Measurements from ENCODE around the gene ARHGAP25. TPM values are rescaled to one million over a fixed set of nuclear protein-coding genes. Genes with fewer than 3 reads are reported as not detected.

ARHGAP25 gene
- total RNA-seq, 1 donor: under 0.01 TPM

DNA sequence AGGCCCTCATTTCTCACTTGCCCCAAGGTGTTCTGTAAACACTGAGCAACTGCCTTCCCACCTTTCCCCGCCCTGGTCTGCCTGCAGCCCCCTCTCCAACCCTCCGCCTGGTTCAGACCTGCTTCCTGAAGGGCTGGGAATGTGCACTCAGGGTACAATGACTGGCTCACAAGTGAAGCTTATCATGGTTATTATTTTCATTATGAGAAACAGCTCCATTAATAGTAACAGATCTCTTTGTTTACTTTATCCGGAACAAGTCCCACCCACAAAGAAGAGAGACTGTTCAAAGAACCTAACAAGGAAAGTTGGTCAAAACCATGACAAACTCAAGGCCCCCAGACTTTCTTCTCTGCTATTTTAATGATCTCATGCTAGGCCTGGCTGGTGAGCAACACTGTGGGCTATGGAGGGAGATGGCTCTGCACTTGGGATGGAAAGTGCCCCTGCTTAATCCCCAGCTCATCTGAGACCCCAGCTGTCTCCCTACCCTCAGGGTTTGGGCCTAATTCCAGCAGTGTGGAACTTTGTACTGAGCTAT lies 36.7 kb downstream of the ARHGAP25 start:
- H3K9me3 ChIP-seq (ENCODE audit: low read depth, low read length): no peaks in the 10 kb centered on the region
- TF ChIP-seq, protein P1, sequence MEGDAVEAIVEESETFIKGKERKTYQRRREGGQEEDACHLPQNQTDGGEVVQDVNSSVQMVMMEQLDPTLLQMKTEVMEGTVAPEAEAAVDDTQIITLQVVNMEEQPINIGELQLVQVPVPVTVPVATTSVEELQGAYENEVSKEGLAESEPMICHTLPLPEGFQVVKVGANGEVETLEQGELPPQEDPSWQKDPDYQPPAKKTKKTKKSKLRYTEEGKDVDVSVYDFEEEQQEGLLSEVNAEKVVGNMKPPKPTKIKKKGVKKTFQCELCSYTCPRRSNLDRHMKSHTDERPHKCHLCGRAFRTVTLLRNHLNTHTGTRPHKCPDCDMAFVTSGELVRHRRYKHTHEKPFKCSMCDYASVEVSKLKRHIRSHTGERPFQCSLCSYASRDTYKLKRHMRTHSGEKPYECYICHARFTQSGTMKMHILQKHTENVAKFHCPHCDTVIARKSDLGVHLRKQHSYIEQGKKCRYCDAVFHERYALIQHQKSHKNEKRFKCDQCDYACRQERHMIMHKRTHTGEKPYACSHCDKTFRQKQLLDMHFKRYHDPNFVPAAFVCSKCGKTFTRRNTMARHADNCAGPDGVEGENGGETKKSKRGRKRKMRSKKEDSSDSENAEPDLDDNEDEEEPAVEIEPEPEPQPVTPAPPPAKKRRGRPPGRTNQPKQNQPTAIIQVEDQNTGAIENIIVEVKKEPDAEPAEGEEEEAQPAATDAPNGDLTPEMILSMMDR (IDR thresholded peaks at IDR 0.05; ENCODE audit: extremely low read depth, low read depth, low read length): no peak
- no peaks in the 10 kb centered on the region for H3K4me1 ChIP-seq (ENCODE audit: insufficient read depth, low read length)
- DNase-seq (ENCODE audit: insufficient read length, low spot score, missing footprints): no peak
- no peaks in the 10 kb centered on the region for H4K20me1 ChIP-seq (ENCODE audit: insufficient read depth, low read length)
- H2AFZ ChIP-seq (ENCODE audit: low read length): no peak overlapping the region
- no peak overlapping the region for H3K4me2 ChIP-seq (ENCODE audit: insufficient read depth, low read length)
- H3K36me3 ChIP-seq (ENCODE audit: insufficient read depth, low read length): no peaks in the 10 kb centered on the region
- H3K4me3 ChIP-seq (ENCODE audit: insufficient read depth, low read length): no peak overlapping the region
- no peak overlapping the region for H3K27ac ChIP-seq (ENCODE audit: low read depth, low read length)
- peaks cover 6% of the 10 kb centered on the region for H3K27me3 ChIP-seq (ENCODE audit: insufficient read depth, low read length)
- no peaks in the 10 kb centered on the region for H3K79me2 ChIP-seq (ENCODE audit: insufficient read depth, low read length)

DNA sequence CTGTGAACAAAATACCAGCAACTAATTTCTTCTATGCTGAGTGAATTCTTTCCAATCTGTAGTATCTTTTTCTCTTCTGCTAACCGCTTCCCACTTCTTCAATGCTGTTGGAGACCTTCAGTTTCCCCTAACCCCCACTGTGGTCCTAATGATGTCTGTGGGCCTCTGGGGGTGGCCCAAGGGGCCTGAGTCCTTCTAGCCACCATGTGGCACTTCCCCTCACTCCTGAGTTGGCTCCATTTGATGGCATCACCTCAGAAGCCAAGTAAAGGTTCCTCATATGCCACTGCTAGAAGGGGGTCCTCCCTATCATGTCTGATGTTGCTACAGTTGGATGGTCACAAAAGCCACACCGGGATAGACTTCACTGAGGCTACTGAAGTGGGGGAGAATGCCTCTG lies 37.5 kb downstream of the ARHGAP25 start:
- no peak for DNase-seq (ENCODE audit: insufficient read length, low spot score, missing footprints)
- Histone ChIP-seq H3K36me3 (ENCODE audit: insufficient read depth, low read length) (no peaks in the 10 kb centered on the region), H3K79me2 (ENCODE audit: insufficient read depth, low read length) (no peaks in the 10 kb centered on the region), H3K4me1 (ENCODE audit: insufficient read depth, low read length) (no peaks in the 10 kb centered on the region), H3K9me3 (ENCODE audit: low read depth, low read length) (no peaks in the 10 kb centered on the region), H3K27me3 (ENCODE audit: insufficient read depth, low read length) (peaks cover 9% of the 10 kb centered on the region), H4K20me1 (ENCODE audit: insufficient read depth, low read length) (no peaks in the 10 kb centered on the region), H3K4me3 (ENCODE audit: insufficient read depth, low read length) (no peak overlapping the region), H3K27ac (ENCODE audit: low read depth, low read length) (no peak overlapping the region), H3K4me2 (ENCODE audit: insufficient read depth, low read length) (no peak overlapping the region), H2AFZ (ENCODE audit: low read length) (no peak overlapping the region)
- TF ChIP-seq, protein P1 (IDR thresholded peaks at IDR 0.05; ENCODE audit: extremely low read depth, low read depth, low read length): no peak

DNA sequence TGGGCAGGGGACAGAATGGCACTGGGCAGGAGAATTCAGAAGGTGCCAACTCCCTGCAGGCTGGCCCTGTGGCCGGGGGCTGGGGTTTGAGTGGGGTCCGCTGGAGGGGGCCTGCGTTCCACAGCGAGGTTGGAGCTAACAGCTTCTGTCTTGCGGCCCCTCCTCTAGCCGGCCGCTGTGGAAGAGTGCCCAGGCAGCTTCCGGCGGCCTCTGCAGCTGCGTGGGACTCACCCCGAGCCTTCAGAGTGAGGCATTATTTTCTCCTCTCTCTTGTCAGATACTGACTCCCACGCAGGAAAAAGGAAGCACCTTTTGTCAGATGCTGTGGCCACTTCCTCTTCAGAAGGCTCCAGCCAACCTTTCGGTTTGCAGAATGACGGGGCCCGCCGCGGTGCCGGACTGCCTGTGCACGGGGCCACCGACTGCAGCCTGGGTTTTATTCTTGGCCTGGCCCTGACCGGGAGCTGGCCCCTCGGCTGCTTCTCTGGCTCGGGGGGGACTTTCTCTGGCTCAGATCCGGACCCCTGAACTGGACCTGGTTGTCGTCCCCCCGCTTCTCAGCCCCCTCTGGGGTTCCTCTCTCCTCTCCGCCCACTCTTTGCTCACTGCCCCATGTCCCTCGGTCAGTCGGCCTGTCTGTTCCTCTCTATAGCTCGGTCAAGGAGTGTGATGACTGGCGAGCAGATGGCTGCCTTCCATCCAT lies 40.1 kb downstream of the ARHGAP25 start:
- H3K27me3 ChIP-seq (ENCODE audit: insufficient read depth, low read length): peaks cover 3% of the 10 kb centered on the region
- DNase-seq (ENCODE audit: insufficient read length, low spot score, missing footprints): no peak
- no peak overlapping the region for H2AFZ ChIP-seq (ENCODE audit: low read length)
- H3K4me1 ChIP-seq (ENCODE audit: insufficient read depth, low read length): no peaks in the 10 kb centered on the region
- H3K27ac ChIP-seq (ENCODE audit: low read depth, low read length): no peak overlapping the region
- no peaks in the 10 kb centered on the region for H3K9me3 ChIP-seq (ENCODE audit: low read depth, low read length)
- H3K4me3 ChIP-seq (ENCODE audit: insufficient read depth, low read length): no peak overlapping the region
- no peaks in the 10 kb centered on the region for H3K36me3 ChIP-seq (ENCODE audit: insufficient read depth, low read length)
- TF ChIP-seq, protein P1 (IDR thresholded peaks at IDR 0.05; ENCODE audit: extremely low read depth, low read depth, low read length): no peak
- no peaks in the 10 kb centered on the region for H4K20me1 ChIP-seq (ENCODE audit: insufficient read depth, low read length)
- H3K79me2 ChIP-seq (ENCODE audit: insufficient read depth, low read length): no peaks in the 10 kb centered on the region
- H3K4me2 ChIP-seq (ENCODE audit: insufficient read depth, low read length): no peak overlapping the region

DNA sequence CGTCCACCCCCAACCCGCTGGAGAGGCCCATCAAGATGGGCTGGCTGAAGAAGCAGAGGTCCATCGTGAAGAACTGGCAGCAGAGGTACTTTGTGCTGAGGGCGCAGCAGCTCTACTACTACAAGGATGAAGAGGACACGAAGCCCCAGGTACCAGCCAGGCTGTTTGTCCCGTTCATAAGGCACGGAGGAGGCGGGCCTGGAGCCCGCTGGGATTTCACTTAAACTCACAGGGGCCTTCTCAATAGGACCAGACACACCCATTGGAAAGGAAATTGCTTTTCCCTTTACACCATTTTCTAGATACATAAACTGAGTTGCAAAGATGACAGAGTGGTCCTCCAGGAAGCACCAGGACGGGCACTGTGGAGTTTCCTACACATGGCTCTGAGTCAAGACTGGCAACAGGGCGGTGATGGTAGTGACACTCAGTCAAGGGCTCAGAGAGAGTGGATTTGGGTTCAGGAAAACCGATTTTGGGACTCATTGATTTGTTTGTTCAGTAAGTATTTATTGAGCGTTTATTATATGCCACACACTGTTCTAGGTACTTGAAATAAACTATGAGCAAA lies 40.7 kb downstream of the ARHGAP25 start:
- Histone ChIP-seq H3K4me2 (ENCODE audit: insufficient read depth, low read length) (no peak overlapping the region), H2AFZ (ENCODE audit: low read length) (no peak overlapping the region), H3K4me3 (ENCODE audit: insufficient read depth, low read length) (no peak overlapping the region), H4K20me1 (ENCODE audit: insufficient read depth, low read length) (no peaks in the 10 kb centered on the region), H3K27me3 (ENCODE audit: insufficient read depth, low read length) (peaks cover 3% of the 10 kb centered on the region), H3K4me1 (ENCODE audit: insufficient read depth, low read length) (no peaks in the 10 kb centered on the region), H3K27ac (ENCODE audit: low read depth, low read length) (no peak overlapping the region), H3K79me2 (ENCODE audit: insufficient read depth, low read length) (no peaks in the 10 kb centered on the region), H3K9me3 (ENCODE audit: low read depth, low read length) (no peaks in the 10 kb centered on the region), H3K36me3 (ENCODE audit: insufficient read depth, low read length) (no peaks in the 10 kb centered on the region)
- no peak for DNase-seq (ENCODE audit: insufficient read length, low spot score, missing footprints)
- TF ChIP-seq, protein P1 (IDR thresholded peaks at IDR 0.05; ENCODE audit: extremely low read depth, low read depth, low read length): no peak

Measured in osteoblast (primary cell).